GM12865 (cell line): ENCODE results near the gene LRRC23.
A peak's percentile ranks its signal among the peaks of the same experiment; 100 is the strongest.

Source experiments
- DNase-seq: peaks from one replicate; pipeline ENCODE4 v3.0.0; 2010; ENCODE audit warnings: low read depth
- H3K4me3 ChIP-seq: 2 replicates; pipeline ENCODE4 v1.5.1; 2011; ENCODE audit warnings: mild to moderate bottlenecking, low read depth, low read length, control low read depth
- CTCF ChIP-seq: IDR thresholded peaks from 2 replicates; pipeline ENCODE4 v1.5.1; 2011; ENCODE audit warnings: low read length, control low read depth, low read depth, inconsistent platforms; ENCODE audit not compliant: insufficient read depth; ENCODE audit errors: missing control alignments

Gene LRRC23

DNA sequence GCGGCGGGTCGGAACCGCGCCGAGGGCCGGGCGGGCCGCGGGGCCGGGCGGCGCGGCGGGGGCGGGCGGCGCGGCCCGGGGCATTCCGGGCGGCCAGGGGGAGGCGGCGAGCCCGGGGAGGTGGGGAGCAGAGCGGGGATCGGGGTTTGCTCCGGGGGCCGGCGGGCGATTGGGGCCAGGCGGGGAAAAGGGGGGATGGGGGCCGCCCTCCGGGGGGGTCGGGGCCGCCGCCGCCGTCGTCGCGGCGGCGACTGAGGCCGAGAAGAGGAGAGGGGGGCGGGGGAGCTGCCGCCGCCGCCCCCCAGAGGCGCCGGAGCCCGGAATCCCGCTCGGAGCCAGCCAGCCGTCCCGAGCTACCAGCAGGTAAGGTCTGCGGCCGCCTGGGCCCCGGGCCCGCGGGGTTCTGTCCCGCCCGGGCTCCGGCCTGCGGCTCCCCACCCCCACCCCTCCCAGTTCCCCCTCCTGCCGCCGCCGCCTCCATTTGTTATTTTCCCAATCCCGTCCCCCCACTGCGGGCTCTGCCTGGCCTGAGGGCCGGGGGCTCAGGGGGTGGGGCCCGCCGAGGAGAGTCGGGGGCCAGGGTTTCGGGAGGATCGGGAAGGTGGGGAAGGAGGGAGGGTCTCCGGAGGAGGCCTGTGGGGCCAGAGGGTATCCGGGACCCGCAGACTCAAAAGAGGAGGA, 23.5 kb downstream of the LRRC23 start:
- H3K4me3 ChIP-seq = peak overlapping the region; percentile 75
- no peak for DNase-seq
- no peak for TF ChIP-seq CTCF

- DNase-seq = no peak
- no peak for TF ChIP-seq CTCF
- H3K4me3 ChIP-seq = peak overlapping the region; percentile 75
Measured at GRCh38 chr12:6928703-6929407, 24.2 kb downstream of the LRRC23 start.

GRCh38 chr12:6929466-6930452, 25.1 kb downstream of the LRRC23 start:
- H3K4me3 ChIP-seq = no peak overlapping the region; the same call in 1 of the 2 replicates

DNA sequence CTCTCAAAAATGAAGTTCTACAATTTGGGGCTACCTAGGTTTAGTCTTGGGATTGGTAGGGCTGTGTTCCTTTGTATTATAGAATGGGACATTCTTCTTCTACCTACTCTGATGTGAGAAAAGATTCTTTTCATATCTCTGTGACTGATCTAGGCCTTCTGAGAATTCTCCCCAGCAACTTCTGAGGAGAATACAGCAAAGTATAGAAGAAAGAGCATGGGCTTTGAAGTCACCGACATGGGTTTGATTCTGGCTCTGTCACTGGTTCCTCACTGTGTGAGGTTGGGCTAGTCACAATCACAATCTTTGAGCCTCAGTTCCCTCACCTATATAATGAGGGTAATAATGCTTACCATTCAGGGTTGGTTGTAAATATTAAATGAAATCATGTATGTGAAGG, 28.1 kb downstream of the LRRC23 start:
- TF ChIP-seq CTCF = no peak
- H3K4me3 ChIP-seq = no peak overlapping the region
- no peak for DNase-seq

More at GRCh38 chr12:6929466-6930452, 25.1 kb downstream of the LRRC23 start:
- no peak for DNase-seq
- no peak for TF ChIP-seq CTCF

GRCh38 chr12:6934110-6934509, 29.5 kb downstream of the LRRC23 start:
- no peak for TF ChIP-seq CTCF
- DNase-seq = no peak
- H3K4me3 ChIP-seq = no peak overlapping the region

DNA sequence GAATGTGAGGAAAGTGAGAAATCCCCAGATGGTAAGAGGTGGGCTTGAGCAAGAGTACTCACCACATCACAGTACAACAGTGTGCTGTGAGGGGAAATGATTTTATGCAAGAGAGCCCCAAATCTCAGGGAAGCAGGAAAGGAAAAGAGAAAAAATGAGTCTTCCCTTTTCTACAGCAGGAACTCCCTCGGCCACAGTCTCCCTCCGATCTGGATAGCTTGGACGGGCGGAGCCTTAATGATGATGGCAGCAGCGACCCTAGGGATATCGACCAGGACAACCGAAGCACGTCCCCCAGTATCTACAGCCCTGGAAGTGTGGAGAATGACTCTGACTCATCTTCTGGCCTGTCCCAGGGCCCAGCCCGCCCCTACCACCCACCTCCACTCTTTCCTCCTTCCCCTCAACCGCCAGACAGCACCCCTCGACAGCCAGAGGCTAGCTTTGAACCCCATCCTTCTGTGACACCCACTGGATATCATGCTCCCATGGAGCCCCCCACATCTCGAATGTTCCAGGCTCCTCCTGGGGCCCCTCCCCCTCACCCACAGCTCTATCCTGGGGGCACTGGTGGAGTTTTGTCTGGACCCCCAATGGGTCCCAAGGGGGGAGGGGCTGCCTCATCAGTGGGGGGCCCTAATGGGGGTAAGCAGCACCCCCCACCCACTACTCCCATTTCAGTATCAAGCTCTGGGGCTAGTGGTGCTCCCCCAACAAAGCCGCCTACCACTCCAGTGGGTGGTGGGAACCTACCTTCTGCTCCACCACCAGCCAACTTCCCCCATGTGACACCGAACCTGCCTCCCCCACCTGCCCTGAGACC, 31.0 kb downstream of the LRRC23 start:
- no peak for DNase-seq
- H3K4me3 ChIP-seq = no peak overlapping the region; the same call in 1 of the 2 replicates
- TF ChIP-seq CTCF = no peak
